ENCODE results near the gene THBS2.

Gene THBS2

GRCh38 chr6:169213814-169214520 is 39.7 kb downstream of the THBS2 start:
- H2BK12ac ChIP-seq (ENCODE audit: low read length in 2 of 2) = peak overlapping the region; percentile 89 to 92
- H4K8ac ChIP-seq (ENCODE audit: low read length) = peak overlapping the region; percentile 95
- peak overlapping the region in 1 of 2 experiments; percentile 3 for H3K14ac ChIP-seq (ENCODE audit: low read length in 2 of 2)
- peaks cover 14% of the 10 kb centered on the region for H3K4me1 ChIP-seq (ENCODE audit: control insufficient read depth, insufficient read depth, low read depth, low read length)
- no peak for DNase-seq
- peak overlapping the region; percentile 40 to 94 for H3K4ac ChIP-seq (ENCODE audit: low read depth in 1 of 2, low read length in 2 of 2)
- no peaks in the 10 kb centered on the region for H3K9me3 ChIP-seq (ENCODE audit: control insufficient read depth, low read length)
- H2AK5ac ChIP-seq (ENCODE audit: low read length, severe bottlenecking) = peak overlapping the region; percentile 94
- no peak overlapping the region for H2AFZ ChIP-seq (ENCODE audit: low read depth, low read length)
- H3K9ac ChIP-seq (ENCODE audit: low read length) = peak overlapping the region; percentile 88
- H3K27ac ChIP-seq (ENCODE audit: low read length, poor library complexity, severe bottlenecking) = peak overlapping the region; percentile 56
- peak overlapping the region; percentile 25 to 76 for H3K18ac ChIP-seq (ENCODE audit: low read depth in 1 of 2, low read length in 2 of 2)
- H2BK120ac ChIP-seq (ENCODE audit: low read depth, low read length) = peak overlapping the region; percentile 45
- no peaks in the 10 kb centered on the region for H3K27me3 ChIP-seq (ENCODE audit: control insufficient read depth in 1 of 2, insufficient read depth in 1 of 2, low read length in 2 of 2)
- H3K36me3 ChIP-seq (ENCODE audit: control insufficient read depth in 1 of 2, insufficient read depth in 2 of 2, low read depth in 1 of 2, low read length in 2 of 2) = peaks cover 25 to 49% of the 10 kb centered on the region in 2 experiments
- WGBS = 93% methylated on average over 27 of the region's 27 CpGs
- H4K91ac ChIP-seq (ENCODE audit: low read length) = peak overlapping the region; percentile 94
- H3K79me1 ChIP-seq (replicated peaks; ENCODE audit: low read length, poor library complexity, severe bottlenecking) = no peaks in the 10 kb centered on the region
- H2BK5ac ChIP-seq (ENCODE audit: low read depth, low read length, poor library complexity, severe bottlenecking) = no peak overlapping the region
- H3K4me3 ChIP-seq (ENCODE audit: insufficient read depth in 1 of 2, low read depth in 1 of 2, low read length in 2 of 2) = no peak overlapping the region
- H2BK15ac ChIP-seq (ENCODE audit: low read depth, poor library complexity, severe bottlenecking) = peak overlapping the region; percentile 76
- H3K23ac ChIP-seq (ENCODE audit: low read length in 2 of 2) = no peak overlapping the region
- H3K4me2 ChIP-seq (ENCODE audit: low read length, poor library complexity, severe bottlenecking) = no peak overlapping the region

GRCh38 chr6:169212897-169213813 is 40.5 kb downstream of the THBS2 start:
- H2BK120ac ChIP-seq (ENCODE audit: low read depth, low read length) = peak overlapping the region; percentile 45
- no peaks in the 10 kb centered on the region for H3K27me3 ChIP-seq (ENCODE audit: control insufficient read depth in 1 of 2, insufficient read depth in 1 of 2, low read length in 2 of 2)
- peak overlapping the region; percentile 25 to 90 for H3K18ac ChIP-seq (ENCODE audit: low read depth in 1 of 2, low read length in 2 of 2)
- peak overlapping the region; percentile 95 for H4K8ac ChIP-seq (ENCODE audit: low read length)
- H3K9me3 ChIP-seq (ENCODE audit: control insufficient read depth, low read length) = peaks cover 5% of the 10 kb centered on the region
- peak overlapping the region; percentile 94 for H2AK5ac ChIP-seq (ENCODE audit: low read length, severe bottlenecking)
- DNase-seq = peak; percentile 75
- H2AFZ ChIP-seq (ENCODE audit: low read depth, low read length) = no peak overlapping the region
- peaks cover 14% of the 10 kb centered on the region for H3K4me1 ChIP-seq (ENCODE audit: control insufficient read depth, insufficient read depth, low read depth, low read length)
- peak overlapping the region; percentile 49 for H2BK15ac ChIP-seq (ENCODE audit: low read depth, poor library complexity, severe bottlenecking)
- peak overlapping the region; percentile 77 to 94 for H3K4ac ChIP-seq (ENCODE audit: low read depth in 1 of 2, low read length in 2 of 2)
- H3K23ac ChIP-seq (ENCODE audit: low read length in 2 of 2) = no peak overlapping the region
- H3K14ac ChIP-seq (ENCODE audit: low read length in 2 of 2) = peak overlapping the region in 1 of 2 experiments; percentile 44
- H3K4me2 ChIP-seq (ENCODE audit: low read length, poor library complexity, severe bottlenecking) = peak overlapping the region; percentile 15
- H4K91ac ChIP-seq (ENCODE audit: low read length) = peak overlapping the region; percentile 94
- no peaks in the 10 kb centered on the region for H3K79me1 ChIP-seq (replicated peaks; ENCODE audit: low read length, poor library complexity, severe bottlenecking)
- H2BK5ac ChIP-seq (ENCODE audit: low read depth, low read length, poor library complexity, severe bottlenecking) = no peak overlapping the region
- 39% methylated on average over 55 of the region's 56 CpGs for WGBS
- peak overlapping the region; percentile 15 to 92 for H2BK12ac ChIP-seq (ENCODE audit: low read length in 2 of 2)
- no peak overlapping the region for H3K27ac ChIP-seq (ENCODE audit: low read length, poor library complexity, severe bottlenecking)
- H3K4me3 ChIP-seq (ENCODE audit: insufficient read depth in 1 of 2, low read depth in 1 of 2, low read length in 2 of 2) = peak overlapping the region; percentile 21 to 49
- peak overlapping the region; percentile 88 for H3K9ac ChIP-seq (ENCODE audit: low read length)
- peaks cover 17 to 41% of the 10 kb centered on the region in 2 experiments for H3K36me3 ChIP-seq (ENCODE audit: control insufficient read depth in 1 of 2, insufficient read depth in 2 of 2, low read depth in 1 of 2, low read length in 2 of 2)

- Histone ChIP-seq H3K27me3 (ENCODE audit: control insufficient read depth in 1 of 2, insufficient read depth in 1 of 2, low read length in 2 of 2) (no peaks in the 10 kb centered on the region), H3K23ac (ENCODE audit: low read length in 2 of 2) (no peak overlapping the region), H3K79me1 (replicated peaks; ENCODE audit: low read length, poor library complexity, severe bottlenecking) (no peaks in the 10 kb centered on the region), H4K8ac (ENCODE audit: low read length) (no peak overlapping the region), H3K4me3 (ENCODE audit: insufficient read depth in 1 of 2, low read depth in 1 of 2, low read length in 2 of 2) (no peak overlapping the region), H3K4me2 (ENCODE audit: low read length, poor library complexity, severe bottlenecking) (no peak overlapping the region), H3K4ac (ENCODE audit: low read depth in 1 of 2, low read length in 2 of 2) (no peak overlapping the region), H3K18ac (ENCODE audit: low read depth in 1 of 2, low read length in 2 of 2) (no peak overlapping the region), H3K36me3 (ENCODE audit: control insufficient read depth in 1 of 2, insufficient read depth in 2 of 2, low read depth in 1 of 2, low read length in 2 of 2) (peaks cover 14 to 34% of the 10 kb centered on the region in 2 experiments), H4K91ac (ENCODE audit: low read length) (no peak overlapping the region), H2AK5ac (ENCODE audit: low read length, severe bottlenecking) (no peak overlapping the region), H2BK120ac (ENCODE audit: low read depth, low read length) (no peak overlapping the region), H3K9me3 (ENCODE audit: control insufficient read depth, low read length) (peaks cover 11% of the 10 kb centered on the region), H2AFZ (ENCODE audit: low read depth, low read length) (no peak overlapping the region), H2BK5ac (ENCODE audit: low read depth, low read length, poor library complexity, severe bottlenecking) (no peak overlapping the region), H3K14ac (ENCODE audit: low read length in 2 of 2) (no peak overlapping the region), H3K4me1 (ENCODE audit: control insufficient read depth, insufficient read depth, low read depth, low read length) (peaks cover 14% of the 10 kb centered on the region), H3K9ac (ENCODE audit: low read length) (peak overlapping the region; percentile 88), H2BK12ac (ENCODE audit: low read length in 2 of 2) (no peak overlapping the region), H2BK15ac (ENCODE audit: low read depth, poor library complexity, severe bottlenecking) (no peak overlapping the region), H3K27ac (ENCODE audit: low read length, poor library complexity, severe bottlenecking) (no peak overlapping the region)
- no peak for DNase-seq
- 90% methylated on average over 2 of the region's 5 CpGs for WGBS
These were observed 41.2 kb downstream of the THBS2 start for GRCh38 chr6:169212436-169212835.

- no peak overlapping the region for H2BK12ac ChIP-seq (ENCODE audit: low read length in 2 of 2)
- no peak for DNase-seq
These were observed 41.8 kb downstream of the THBS2 start for GRCh38 chr6:169211881-169212280.

More at GRCh38 chr6:169211881-169212280, 41.8 kb downstream of the THBS2 start:
- H3K4me3 ChIP-seq (ENCODE audit: insufficient read depth in 1 of 2, low read depth in 1 of 2, low read length in 2 of 2) = no peak overlapping the region
- no peak overlapping the region for H3K4ac ChIP-seq (ENCODE audit: low read depth in 1 of 2, low read length in 2 of 2)
- no peaks in the 10 kb centered on the region for H3K27me3 ChIP-seq (ENCODE audit: control insufficient read depth in 1 of 2, insufficient read depth in 1 of 2, low read length in 2 of 2)
- no peak overlapping the region for H3K23ac ChIP-seq (ENCODE audit: low read length in 2 of 2)
- H3K36me3 ChIP-seq (ENCODE audit: control insufficient read depth in 1 of 2, insufficient read depth in 2 of 2, low read depth in 1 of 2, low read length in 2 of 2) = peaks cover 13 to 28% of the 10 kb centered on the region in 2 experiments
- no peak overlapping the region for H3K27ac ChIP-seq (ENCODE audit: low read length, poor library complexity, severe bottlenecking)
- H2BK120ac ChIP-seq (ENCODE audit: low read depth, low read length) = no peak overlapping the region
- no peak overlapping the region for H3K4me2 ChIP-seq (ENCODE audit: low read length, poor library complexity, severe bottlenecking)
- H3K14ac ChIP-seq (ENCODE audit: low read length in 2 of 2) = no peak overlapping the region
- H4K8ac ChIP-seq (ENCODE audit: low read length) = no peak overlapping the region
- no peak overlapping the region for H2AFZ ChIP-seq (ENCODE audit: low read depth, low read length)
- H3K4me1 ChIP-seq (ENCODE audit: control insufficient read depth, insufficient read depth, low read depth, low read length) = peaks cover 14% of the 10 kb centered on the region
- H2BK5ac ChIP-seq (ENCODE audit: low read depth, low read length, poor library complexity, severe bottlenecking) = no peak overlapping the region
- H2BK15ac ChIP-seq (ENCODE audit: low read depth, poor library complexity, severe bottlenecking) = no peak overlapping the region
- H3K18ac ChIP-seq (ENCODE audit: low read depth in 1 of 2, low read length in 2 of 2) = no peak overlapping the region
- H3K9me3 ChIP-seq (ENCODE audit: control insufficient read depth, low read length) = peaks cover 13% of the 10 kb centered on the region
- no peak overlapping the region for H2AK5ac ChIP-seq (ENCODE audit: low read length, severe bottlenecking)
- no peaks in the 10 kb centered on the region for H3K79me1 ChIP-seq (replicated peaks; ENCODE audit: low read length, poor library complexity, severe bottlenecking)
- no peak overlapping the region for H3K9ac ChIP-seq (ENCODE audit: low read length)
- H4K91ac ChIP-seq (ENCODE audit: low read length) = no peak overlapping the region
- WGBS = 94% methylated on average over 1 of the region's 1 CpG
